ENCODE data around the gene ARNT2. TPM values are rescaled to one million over a fixed set of nuclear protein-coding genes. Genes with fewer than 3 reads are reported as not detected.

Gene ARNT2
- total RNA-seq, 4 donors from 2014 or later = 1.8 to 5.1 (median 3.6) TPM

DNA sequence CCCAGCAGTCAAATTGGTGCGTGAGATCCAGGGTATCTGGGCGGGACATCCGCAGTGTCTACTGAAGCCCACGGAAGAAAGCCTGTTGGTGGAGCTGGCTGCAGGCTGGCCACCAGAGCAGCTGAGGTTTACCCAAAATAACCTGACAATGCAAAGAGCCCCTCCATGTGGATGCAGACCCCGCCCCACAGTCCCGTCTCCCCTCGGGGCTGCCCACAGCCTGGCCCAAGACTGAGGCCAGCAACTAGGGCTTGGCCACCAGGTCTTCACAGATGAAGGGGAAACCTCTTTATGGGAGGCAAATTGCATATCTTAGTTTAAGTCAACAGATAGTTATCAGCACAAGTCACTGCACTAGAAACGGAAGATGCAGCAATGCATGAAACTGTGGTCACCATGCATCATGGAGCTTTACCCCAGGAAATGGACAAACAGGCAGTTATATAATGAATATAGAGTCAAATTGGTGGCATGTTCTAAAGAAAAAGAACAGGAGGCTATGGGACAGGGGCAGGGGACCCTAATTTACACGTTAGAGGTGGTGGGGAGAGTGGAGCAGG, 86.3 kb downstream of the ARNT2 start:
- no peak overlapping the region for H3K27ac ChIP-seq
- DNase-seq (ENCODE audit: low spot score in 2 of 2) = no peak
- TF ChIP-seq POLR2A (IDR thresholded peaks at IDR 0.05) (no peak), POLR2AphosphoS5 (IDR thresholded peaks at IDR 0.05) (no peak), CTCF (IDR thresholded peaks at IDR 0.05) (no peak), EP300 (IDR thresholded peaks at IDR 0.05) (no peak)
- no peaks in the 10 kb centered on the region for H3K9me3 ChIP-seq
- H3K27me3 ChIP-seq = no peaks in the 10 kb centered on the region
- 95% methylated on average over 9 of the region's 9 CpGs for WGBS
- H3K36me3 ChIP-seq = no peaks in the 10 kb centered on the region
- no peak overlapping the region for H3K4me3 ChIP-seq
- peaks cover 7% of the 10 kb centered on the region for H3K4me1 ChIP-seq

- 90% methylated on average over 7 of the region's 7 CpGs for WGBS
- DNase-seq (ENCODE audit: low spot score in 2 of 2) = no peak
- no peak for TF ChIP-seq POLR2AphosphoS5 (IDR thresholded peaks at IDR 0.05)
- TF ChIP-seq POLR2A (IDR thresholded peaks at IDR 0.05) = no peak
- TF ChIP-seq CTCF (IDR thresholded peaks at IDR 0.05) = no peak
- TF ChIP-seq EP300 (IDR thresholded peaks at IDR 0.05) = no peak
- no peaks in the 10 kb centered on the region for H3K9me3 ChIP-seq
- no peaks in the 10 kb centered on the region for H3K36me3 ChIP-seq
- H3K27ac ChIP-seq = no peak overlapping the region
- H3K4me1 ChIP-seq = peaks cover 7% of the 10 kb centered on the region
- no peak overlapping the region for H3K4me3 ChIP-seq
- no peaks in the 10 kb centered on the region for H3K27me3 ChIP-seq
Observed at GRCh38 chr15:80491163-80491847, 87.1 kb downstream of the ARNT2 start.

- H3K9me3 ChIP-seq = no peaks in the 10 kb centered on the region
- DNase-seq (ENCODE audit: low spot score in 2 of 2) = no peak
- TF ChIP-seq EP300 (IDR thresholded peaks at IDR 0.05) = no peak
- H3K36me3 ChIP-seq = no peaks in the 10 kb centered on the region
- no peak overlapping the region for H3K4me3 ChIP-seq
- H3K27me3 ChIP-seq = no peaks in the 10 kb centered on the region
- H3K4me1 ChIP-seq = peaks cover 7% of the 10 kb centered on the region
- WGBS = 88% methylated on average over 2 of the region's 2 CpGs
- peak overlapping the region; percentile 35 for H3K27ac ChIP-seq
Observed at GRCh38 chr15:80492409-80492808, 88.2 kb downstream of the ARNT2 start.

GRCh38 chr15:80492874-80493273, 88.7 kb downstream of the ARNT2 start:
- no peaks in the 10 kb centered on the region for H3K9me3 ChIP-seq
- no peak for TF ChIP-seq CTCF (IDR thresholded peaks at IDR 0.05)
- no peak for TF ChIP-seq POLR2AphosphoS5 (IDR thresholded peaks at IDR 0.05)
- no peak for TF ChIP-seq EP300 (IDR thresholded peaks at IDR 0.05)
- TF ChIP-seq POLR2A (IDR thresholded peaks at IDR 0.05) = no peak
- H3K4me1 ChIP-seq = peaks cover 7% of the 10 kb centered on the region
- WGBS = 67% methylated on average over 3 of the region's 3 CpGs
- no peak overlapping the region for H3K4me3 ChIP-seq
- no peaks in the 10 kb centered on the region for H3K36me3 ChIP-seq
- no peaks in the 10 kb centered on the region for H3K27me3 ChIP-seq
- no peak for DNase-seq (ENCODE audit: low spot score in 2 of 2)
- peak overlapping the region; percentile 32 for H3K27ac ChIP-seq

DNA sequence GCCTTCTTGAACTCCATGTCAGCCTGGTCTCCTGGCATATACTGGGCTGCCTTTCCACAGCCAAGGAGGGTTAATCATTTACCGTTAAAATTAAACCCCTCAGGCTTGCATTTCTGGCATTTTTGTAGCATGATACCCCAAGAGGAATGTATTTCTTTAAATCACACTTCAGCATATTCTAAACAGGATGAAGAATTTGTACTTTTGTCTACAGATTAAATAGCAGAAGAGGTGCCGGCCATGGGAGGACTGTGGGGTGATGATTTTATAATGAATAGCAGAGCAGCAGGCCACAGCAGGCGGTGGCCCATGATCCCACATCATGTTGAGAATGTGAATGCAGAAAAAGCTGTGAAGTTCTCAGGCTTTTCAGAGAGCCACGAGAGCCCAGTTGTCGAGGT, 90.2 kb downstream of the ARNT2 start:
- Histone ChIP-seq H3K36me3 (no peaks in the 10 kb centered on the region), H3K9me3 (no peaks in the 10 kb centered on the region), H3K4me1 (peaks cover 3% of the 10 kb centered on the region), H3K27me3 (no peaks in the 10 kb centered on the region), H3K4me3 (no peak overlapping the region), H3K27ac (no peak overlapping the region)
- DNase-seq (ENCODE audit: low spot score in 2 of 2) = no peak
- 72% methylated on average over 5 of the region's 5 CpGs for WGBS
- TF ChIP-seq CTCF (IDR thresholded peaks at IDR 0.05) = no peak
- TF ChIP-seq POLR2AphosphoS5 (IDR thresholded peaks at IDR 0.05) = no peak
- TF ChIP-seq EP300 (IDR thresholded peaks at IDR 0.05) = no peak
- TF ChIP-seq POLR2A (IDR thresholded peaks at IDR 0.05) = no peak
